ELR (cell line): Measurements from ENCODE around the gene SMARCAD1.
A peak's percentile ranks its signal among the peaks of the same experiment; 100 is the strongest.

Source experiments
- DNase-seq: peaks from one replicate; pipeline ENCODE4 v3.0.0-alpha.2; 2015; ENCODE audit warnings: low read depth

Gene SMARCAD1

GRCh38 chr4:94207469-94208224 is at the start of gene SMARCAD1:
Gene SMARCAD1 (plus strand): TSS chr4:94207865. CDS start chr4:94208395, 530 bp downstream.
- DNase-seq = peak; percentile 94

GRCh38 chr4:94158883-94159282 is 48.8 kb upstream of the SMARCAD1 start:
- DNase-seq = no peak

GRCh38 chr4:94159790-94160189 is 47.9 kb upstream of the SMARCAD1 start:
- no peak for DNase-seq

GRCh38 chr4:94160774-94161173 is 46.9 kb upstream of the SMARCAD1 start:
- no peak for DNase-seq

GRCh38 chr4:94165256-94165655 is 42.4 kb upstream of the SMARCAD1 start:
- no peak for DNase-seq

- DNase-seq = no peak
These were observed 39.3 kb upstream of the SMARCAD1 start for GRCh38 chr4:94168321-94168720.

- no peak for DNase-seq
These were observed 37.8 kb upstream of the SMARCAD1 start for GRCh38 chr4:94169803-94170372.

GRCh38 chr4:94171616-94172015 is 36.0 kb upstream of the SMARCAD1 start:
- DNase-seq = peak; percentile 29

GRCh38 chr4:94175553-94176261 is 32.0 kb upstream of the SMARCAD1 start:
- DNase-seq = no peak

- DNase-seq = no peak
These were observed 29.8 kb upstream of the SMARCAD1 start for GRCh38 chr4:94177822-94178221.

GRCh38 chr4:94181815-94182214 is 25.9 kb upstream of the SMARCAD1 start:
- DNase-seq = no peak

GRCh38 chr4:94202769-94203168 is 4.9 kb upstream of the SMARCAD1 start:
- DNase-seq = no peak

GRCh38 chr4:94208266-94208665 is 601 bp downstream of the SMARCAD1 start:
- no peak for DNase-seq

GRCh38 chr4:94208918-94209317 is 1.3 kb downstream of the SMARCAD1 start:
- DNase-seq = no peak

- no peak for DNase-seq
These were observed 4.2 kb downstream of the SMARCAD1 start for GRCh38 chr4:94211861-94212260.

- DNase-seq = no peak
These were observed 7.1 kb downstream of the SMARCAD1 start for GRCh38 chr4:94214703-94215319.

- DNase-seq = no peak
These were observed 8.7 kb downstream of the SMARCAD1 start for GRCh38 chr4:94216394-94216793.

GRCh38 chr4:94219402-94219801 is 11.7 kb downstream of the SMARCAD1 start:
- DNase-seq = no peak

- no peak for DNase-seq
These were observed 14.3 kb downstream of the SMARCAD1 start for GRCh38 chr4:94221916-94222315.

GRCh38 chr4:94225449-94225848 is 17.8 kb downstream of the SMARCAD1 start:
- no peak for DNase-seq

- DNase-seq = no peak
These were observed 19.1 kb downstream of the SMARCAD1 start for GRCh38 chr4:94226763-94227162.

GRCh38 chr4:94228493-94229216 is 21.0 kb downstream of the SMARCAD1 start:
- DNase-seq = no peak
